Subcutaneous abdominal adipose tissue (tissue), 5 donors: ENCODE results near the gene SDHA.
"Not testable (repeated sequence)": the region's sequence is repeated elsewhere in the genome, so short reads cannot be mapped to it uniquely, and the experiment has no call there.

ENCODE experiments used
- H3K27ac ChIP-seq: one replicate; pipeline ENCODE4 v1.7.0; 2013; ENCODE audit warnings: low read depth, mild to moderate bottlenecking, inconsistent platforms, low read length, moderate library complexity
- H3K27me3 ChIP-seq, 5 donors: one replicate each; pipeline ENCODE4 v1.7.0; 2013; ENCODE audit warnings: low read length in 5 of 5, inconsistent platforms in 1 of 5; ENCODE audit not compliant: control insufficient read depth in 5 of 5, insufficient read depth in 4 of 5
- H3K36me3 ChIP-seq, 5 donors: one replicate each; pipeline ENCODE4 v1.7.0; 2013; ENCODE audit warnings: low read length in 5 of 5; ENCODE audit not compliant: control insufficient read depth in 5 of 5, insufficient read depth in 5 of 5
- H3K4me1 ChIP-seq, 5 donors: one replicate each; pipeline ENCODE4 v1.7.0; 2013; ENCODE audit warnings: low read length in 5 of 5, mild to moderate bottlenecking in 3 of 5, moderate library complexity in 1 of 5; ENCODE audit not compliant: control insufficient read depth in 5 of 5, insufficient read depth in 5 of 5
- H3K4me3 ChIP-seq, 5 donors: one replicate each; pipeline ENCODE4 v1.7.0; 2013; ENCODE audit warnings: low read length in 5 of 5, low read depth in 1 of 5
- H3K9ac ChIP-seq, 5 donors: one replicate each; pipeline ENCODE4 v1.7.0; 2013; ENCODE audit warnings: low read length in 5 of 5, mild to moderate bottlenecking in 4 of 5, moderate library complexity in 3 of 5
- H3K9me3 ChIP-seq, 5 donors: one replicate each; pipeline ENCODE4 v1.7.0; 2013; ENCODE audit warnings: low read length in 5 of 5; ENCODE audit not compliant: control insufficient read depth in 5 of 5
- donor health status: healthy.
- donor health status: healthy.
- donor health status: healthy.
- donor health status: healthy.
- donor health status: healthy.

SDHA gene

DNA sequence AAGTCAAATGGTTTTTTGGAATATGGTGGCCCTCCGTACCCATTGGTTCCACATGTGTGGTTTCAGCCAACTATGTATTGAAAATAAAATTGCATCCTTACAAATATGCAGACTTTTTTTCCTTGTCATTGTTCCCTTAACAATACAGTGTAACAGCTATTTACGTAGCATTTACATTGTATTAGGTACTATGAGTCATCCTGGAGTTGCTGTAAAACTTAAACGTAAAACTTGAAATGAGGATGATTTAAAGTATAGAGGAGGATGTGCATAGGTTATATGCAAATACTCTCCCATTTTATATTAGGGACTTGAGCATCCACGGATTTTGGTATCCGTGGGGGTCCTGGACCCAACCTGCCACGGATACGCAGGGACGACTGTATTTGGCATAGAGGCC is 16.3 kb downstream of the SDHA start:
- Histone ChIP-seq H3K27me3 (no peaks in the 10 kb centered on the region), H3K36me3 (peaks cover 11 to 87% (median 68%) of the 10 kb centered on the region in 5 donors), H3K27ac (no peak overlapping the region), H3K4me3 (no peak overlapping the region), H3K4me1 (no peaks in the 10 kb centered on the region), H3K9ac (no peak overlapping the region), H3K9me3 (no peaks in the 10 kb centered on the region)

DNA sequence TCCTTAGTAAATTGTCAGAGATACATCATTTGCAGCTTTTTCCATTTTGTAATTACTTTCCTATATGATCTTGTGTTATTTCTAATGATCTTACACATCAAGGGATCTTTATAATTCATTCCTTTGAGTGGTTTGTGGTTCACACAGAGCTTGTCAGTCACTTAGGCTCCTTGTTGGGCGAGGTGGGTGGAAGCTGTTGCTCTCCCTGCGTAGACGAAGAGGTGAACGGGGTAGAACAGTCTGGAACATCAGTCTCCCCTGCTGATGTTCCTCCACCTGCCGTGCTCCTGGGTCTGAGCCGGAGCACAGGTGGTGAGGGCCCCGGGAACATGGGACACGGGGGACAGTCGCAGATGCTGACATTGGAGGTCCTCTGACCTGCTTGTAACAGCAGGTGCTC is 17.4 kb downstream of the SDHA start:
- H3K27me3 ChIP-seq, H3K9ac ChIP-seq, H3K27ac ChIP-seq, H3K4me1 ChIP-seq, H3K4me3 ChIP-seq, H3K9me3 ChIP-seq: not testable (repeated sequence)
- H3K36me3 ChIP-seq, result peaks cover 5 to 87% (median 67%) of the 10 kb centered on the region in 5 donors

DNA sequence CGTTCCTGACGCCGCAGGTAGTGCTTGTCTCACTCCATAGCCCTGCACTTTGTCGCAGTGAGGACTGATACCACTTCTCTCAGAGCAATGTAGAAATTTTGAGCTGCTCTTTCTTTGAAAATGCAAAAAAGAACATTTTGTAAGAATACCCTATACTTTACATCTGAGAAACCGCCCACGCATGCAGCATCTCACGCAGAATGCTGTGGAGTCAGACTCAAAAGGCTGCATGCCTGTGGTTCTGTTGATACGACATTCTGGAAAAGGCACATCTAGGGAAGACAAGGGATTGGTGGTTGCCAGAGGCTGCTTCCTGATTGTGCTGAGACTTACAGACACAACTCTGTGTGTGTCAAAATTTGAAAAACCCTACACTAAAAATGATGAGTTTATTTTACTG is 19.8 kb downstream of the SDHA start:
- peaks cover 5 to 87% (median 66%) of the 10 kb centered on the region in 5 donors for H3K36me3 ChIP-seq
- not testable (repeated sequence) for H3K4me1 ChIP-seq, H3K4me3 ChIP-seq, H3K9me3 ChIP-seq, H3K27me3 ChIP-seq, H3K27ac ChIP-seq, H3K9ac ChIP-seq

DNA sequence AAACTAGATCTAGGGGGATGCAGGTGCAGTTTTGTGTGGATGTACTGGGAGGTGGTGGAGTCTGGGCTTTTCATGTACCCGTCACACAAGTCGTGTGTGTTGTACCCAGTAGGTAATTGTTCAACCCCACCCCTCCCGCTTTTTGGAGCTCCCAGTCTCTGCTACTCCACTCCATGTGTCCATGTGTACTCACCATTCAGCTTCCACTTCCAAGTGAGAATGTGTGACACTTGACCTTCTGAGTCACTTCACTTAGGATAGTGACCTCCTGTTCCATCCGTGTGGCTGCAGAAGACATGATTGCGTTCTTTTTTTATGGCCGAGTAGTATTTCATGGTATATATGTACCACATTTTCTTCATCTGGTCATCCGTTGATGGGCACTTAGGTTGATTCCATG is 22.4 kb downstream of the SDHA start:
- not testable (repeated sequence) for H3K9ac ChIP-seq, H3K27ac ChIP-seq

DNA sequence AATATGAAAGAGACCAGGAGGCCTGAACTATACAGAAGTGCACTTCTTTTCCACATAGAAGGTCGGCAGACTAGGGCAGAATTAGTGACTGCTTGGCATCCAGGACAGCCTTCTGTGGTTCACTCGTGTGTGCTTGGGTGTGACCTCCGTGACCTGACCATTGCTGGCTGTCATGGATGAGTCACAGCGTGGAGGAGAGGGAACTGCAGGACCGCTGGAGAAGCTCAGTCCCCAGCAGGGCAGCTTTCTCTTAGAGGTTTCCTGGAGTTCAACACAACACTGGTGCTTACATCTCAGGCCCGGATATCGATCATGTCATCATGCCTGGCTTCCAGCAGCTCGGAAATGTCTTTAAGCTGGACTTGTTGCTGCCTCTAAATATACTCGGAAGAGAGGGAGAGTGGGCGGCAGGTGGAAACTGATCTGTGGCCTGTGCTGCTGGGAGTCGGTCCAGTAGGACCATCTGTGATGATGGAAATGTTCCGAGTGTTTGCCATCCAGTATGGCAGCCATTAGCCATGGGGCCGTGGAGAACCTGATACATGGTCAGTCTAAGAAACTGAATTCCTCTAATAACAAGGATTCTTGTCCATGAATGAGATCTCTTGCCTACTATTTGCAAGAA is 23.0 kb downstream of the SDHA start:
- H3K27me3 ChIP-seq, H3K9ac ChIP-seq, H3K4me3 ChIP-seq, H3K4me1 ChIP-seq, H3K9me3 ChIP-seq, H3K27ac ChIP-seq: not testable (repeated sequence)
- peaks cover 5 to 80% (median 50%) of the 10 kb centered on the region in 5 donors for H3K36me3 ChIP-seq

More for the DNA sequence above, 22.4 kb downstream of the SDHA start:
- H3K4me1 ChIP-seq, H3K27me3 ChIP-seq, H3K9me3 ChIP-seq, H3K4me3 ChIP-seq: not testable (repeated sequence)
- peaks cover 3 to 80% (median 56%) of the 10 kb centered on the region in 5 donors for H3K36me3 ChIP-seq

DNA sequence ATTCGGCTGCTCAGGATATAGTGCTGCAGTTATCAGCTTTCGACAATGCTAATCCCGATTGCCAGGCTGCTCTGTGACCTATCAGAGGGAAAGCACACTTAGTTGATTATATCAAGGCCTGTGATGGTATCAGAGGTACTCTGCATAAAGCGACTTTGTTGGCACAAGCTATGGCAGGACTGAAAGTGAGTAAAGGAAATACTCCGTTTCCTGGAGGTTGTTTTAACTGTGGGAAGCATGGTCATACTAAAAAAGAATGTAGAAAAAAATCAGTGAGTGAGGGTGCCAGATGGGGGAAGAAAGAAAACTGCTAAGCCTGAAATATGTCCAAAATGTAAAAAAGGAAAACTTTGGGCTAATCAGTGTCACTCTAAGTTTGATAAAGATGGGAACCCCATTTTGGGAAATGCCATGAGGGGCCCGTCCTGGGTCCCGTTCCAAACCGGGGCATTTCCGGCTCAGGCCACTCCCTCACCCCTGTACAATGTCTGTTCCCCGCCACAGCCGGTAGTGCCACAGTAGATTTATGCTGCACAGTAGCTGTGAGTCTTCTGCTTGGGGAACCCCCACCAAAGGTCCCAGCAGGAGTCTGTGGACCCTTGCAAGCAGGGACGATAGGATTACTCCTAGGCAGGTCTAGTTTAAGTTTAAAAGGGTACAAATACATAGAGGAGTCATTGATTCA is 25.7 kb downstream of the SDHA start:
- H3K4me3 ChIP-seq, H3K27ac ChIP-seq, H3K4me1 ChIP-seq, H3K9me3 ChIP-seq, H3K9ac ChIP-seq, H3K27me3 ChIP-seq: not testable (repeated sequence)
- peaks cover 16 to 79% (median 40%) of the 10 kb centered on the region in 5 donors for H3K36me3 ChIP-seq

DNA sequence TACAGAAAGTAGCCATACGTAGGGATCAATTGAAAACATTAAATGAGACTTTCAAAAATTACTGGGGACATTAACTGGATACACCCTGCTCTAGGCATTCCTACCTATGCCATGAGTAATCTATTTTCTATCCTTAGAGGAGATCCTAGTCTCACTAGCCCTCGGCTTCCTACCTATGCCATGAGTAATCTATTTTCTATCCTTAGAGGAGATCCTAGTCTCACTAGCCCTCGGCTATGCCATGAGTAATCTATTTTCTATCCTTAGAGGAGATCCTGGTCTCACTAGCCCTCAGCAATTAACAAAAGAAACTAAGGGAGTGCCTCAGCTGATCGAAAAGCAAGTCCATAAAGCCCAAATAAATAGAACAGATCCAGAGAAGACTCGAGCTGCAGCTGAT is 27.6 kb downstream of the SDHA start:
- not testable (repeated sequence) for H3K9me3 ChIP-seq, H3K4me1 ChIP-seq
- H3K36me3 ChIP-seq, result peaks cover 19 to 80% (median 33%) of the 10 kb centered on the region in 5 donors

DNA sequence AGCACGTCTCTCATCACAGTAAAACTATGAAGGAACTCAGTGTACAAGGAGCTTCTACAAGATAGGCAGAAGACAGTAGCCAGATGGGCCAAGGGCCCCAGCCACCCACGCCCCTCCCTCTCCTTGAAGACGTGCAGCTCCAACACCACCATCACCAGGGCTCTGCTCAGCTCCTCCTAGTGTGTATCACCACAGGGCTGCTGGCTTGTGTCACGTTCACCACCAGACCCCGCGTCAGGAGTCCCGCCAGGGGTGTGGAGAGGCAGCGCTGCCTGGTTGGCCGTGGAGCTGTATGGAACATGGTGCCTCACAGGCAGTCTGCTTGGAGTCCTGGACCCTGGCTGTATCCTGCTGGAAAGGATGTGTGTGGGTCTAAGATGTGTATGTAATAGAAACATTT is 32.3 kb downstream of the SDHA start:
- H3K27ac ChIP-seq, H3K9ac ChIP-seq, H3K27me3 ChIP-seq, H3K9me3 ChIP-seq, H3K4me3 ChIP-seq: not testable (repeated sequence)
- Histone ChIP-seq H3K36me3 (peaks cover 17 to 78% (median 40%) of the 10 kb centered on the region in 5 donors), H3K4me1 (peaks cover 0 to 12% (median 3%) of the 10 kb centered on the region in 5 donors)

More for the DNA sequence above, 27.6 kb downstream of the SDHA start:
- H3K27me3 ChIP-seq, H3K27ac ChIP-seq, H3K4me3 ChIP-seq, H3K9ac ChIP-seq: not testable (repeated sequence)

DNA sequence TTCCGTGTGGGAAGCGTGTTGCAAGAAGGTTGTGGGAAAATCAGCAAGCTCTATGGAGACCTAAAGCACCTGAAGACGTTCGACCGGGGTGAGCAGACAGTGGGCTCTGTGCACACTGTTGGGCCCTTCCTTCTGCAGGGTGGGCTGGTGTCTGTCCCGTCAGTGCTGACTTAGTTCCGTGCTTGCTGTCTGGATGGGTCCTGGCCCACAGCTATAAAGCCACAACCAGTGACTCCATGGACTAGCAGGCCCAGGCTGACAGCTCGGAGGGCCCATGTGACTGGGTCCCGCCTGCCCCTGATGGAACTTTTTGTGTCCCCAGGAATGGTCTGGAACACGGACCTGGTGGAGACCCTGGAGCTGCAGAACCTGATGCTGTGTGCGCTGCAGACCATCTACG is 32.9 kb downstream of the SDHA start:
- H3K9ac ChIP-seq, H3K4me3 ChIP-seq, H3K27me3 ChIP-seq, H3K27ac ChIP-seq, H3K9me3 ChIP-seq: not testable (repeated sequence)
- peaks cover 14 to 75% (median 42%) of the 10 kb centered on the region in 5 donors for H3K36me3 ChIP-seq
- peaks cover 0 to 12% (median 3%) of the 10 kb centered on the region in 5 donors for H3K4me1 ChIP-seq

DNA sequence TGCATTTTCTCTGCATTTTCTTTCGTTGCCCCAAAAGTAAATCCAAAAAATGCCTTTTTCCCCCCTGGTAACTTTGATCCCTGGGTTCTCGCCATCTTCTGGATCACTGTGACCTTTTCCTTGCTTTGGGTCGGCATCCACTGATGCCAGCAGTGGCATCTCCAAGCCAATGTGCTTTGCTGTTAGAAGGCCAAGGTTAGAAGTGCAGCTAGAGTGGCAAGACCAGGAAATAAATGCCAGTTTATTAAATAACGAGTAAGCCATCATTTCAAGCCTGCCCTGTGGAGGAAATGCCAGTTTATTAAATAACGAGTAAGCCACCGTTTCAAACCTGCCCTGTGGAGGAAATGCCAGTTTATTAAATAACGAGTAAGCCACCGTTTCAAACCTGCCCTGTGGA is 33.4 kb downstream of the SDHA start:
- Histone ChIP-seq H3K4me1 (peaks cover 0 to 12% (median 3%) of the 10 kb centered on the region in 5 donors), H3K36me3 (peaks cover 14 to 76% (median 42%) of the 10 kb centered on the region in 5 donors)
- not testable (repeated sequence) for H3K9me3 ChIP-seq, H3K27ac ChIP-seq, H3K4me3 ChIP-seq, H3K27me3 ChIP-seq, H3K9ac ChIP-seq
